AG09319 (cell line): ENCODE results near the gene PTPRT.

ENCODE experiments used
- DNase-seq: peaks from one replicate; pipeline ENCODE4 v3.0.0-alpha.2; 2010; ENCODE audit warnings: low read depth; ENCODE audit errors: extremely low read depth
- TF ChIP-seq, protein P1 (sequence below): IDR thresholded peaks from 2 replicates; pipeline ENCODE4 v1.5.1; 2011; ENCODE audit warnings: low read depth, mild to moderate bottlenecking, inconsistent platforms, low read length, moderate library complexity

Gene PTPRT

DNA sequence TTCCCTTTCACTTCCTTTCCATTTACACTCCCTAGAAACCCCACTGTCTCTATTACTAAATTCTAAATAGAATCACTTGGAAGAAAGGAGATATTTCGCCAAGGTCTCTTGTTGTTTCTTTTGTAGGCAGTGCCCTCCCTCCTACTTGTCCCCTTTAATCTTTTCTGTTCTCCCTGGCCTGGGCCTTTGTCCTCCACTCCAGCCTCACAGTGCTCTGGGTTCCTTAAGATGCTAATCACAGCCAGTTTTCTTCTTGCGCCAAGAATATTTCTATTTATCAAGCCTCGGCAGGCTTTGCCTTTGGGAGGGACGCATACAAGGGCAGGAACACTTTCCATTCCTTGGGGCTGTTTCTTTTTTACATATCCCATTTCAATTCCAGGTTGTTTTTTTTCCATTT, 1051.0 kb downstream of the PTPRT start:
- DNase-seq: no peak
- TF ChIP-seq, protein P1, sequence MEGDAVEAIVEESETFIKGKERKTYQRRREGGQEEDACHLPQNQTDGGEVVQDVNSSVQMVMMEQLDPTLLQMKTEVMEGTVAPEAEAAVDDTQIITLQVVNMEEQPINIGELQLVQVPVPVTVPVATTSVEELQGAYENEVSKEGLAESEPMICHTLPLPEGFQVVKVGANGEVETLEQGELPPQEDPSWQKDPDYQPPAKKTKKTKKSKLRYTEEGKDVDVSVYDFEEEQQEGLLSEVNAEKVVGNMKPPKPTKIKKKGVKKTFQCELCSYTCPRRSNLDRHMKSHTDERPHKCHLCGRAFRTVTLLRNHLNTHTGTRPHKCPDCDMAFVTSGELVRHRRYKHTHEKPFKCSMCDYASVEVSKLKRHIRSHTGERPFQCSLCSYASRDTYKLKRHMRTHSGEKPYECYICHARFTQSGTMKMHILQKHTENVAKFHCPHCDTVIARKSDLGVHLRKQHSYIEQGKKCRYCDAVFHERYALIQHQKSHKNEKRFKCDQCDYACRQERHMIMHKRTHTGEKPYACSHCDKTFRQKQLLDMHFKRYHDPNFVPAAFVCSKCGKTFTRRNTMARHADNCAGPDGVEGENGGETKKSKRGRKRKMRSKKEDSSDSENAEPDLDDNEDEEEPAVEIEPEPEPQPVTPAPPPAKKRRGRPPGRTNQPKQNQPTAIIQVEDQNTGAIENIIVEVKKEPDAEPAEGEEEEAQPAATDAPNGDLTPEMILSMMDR: no peak

DNA sequence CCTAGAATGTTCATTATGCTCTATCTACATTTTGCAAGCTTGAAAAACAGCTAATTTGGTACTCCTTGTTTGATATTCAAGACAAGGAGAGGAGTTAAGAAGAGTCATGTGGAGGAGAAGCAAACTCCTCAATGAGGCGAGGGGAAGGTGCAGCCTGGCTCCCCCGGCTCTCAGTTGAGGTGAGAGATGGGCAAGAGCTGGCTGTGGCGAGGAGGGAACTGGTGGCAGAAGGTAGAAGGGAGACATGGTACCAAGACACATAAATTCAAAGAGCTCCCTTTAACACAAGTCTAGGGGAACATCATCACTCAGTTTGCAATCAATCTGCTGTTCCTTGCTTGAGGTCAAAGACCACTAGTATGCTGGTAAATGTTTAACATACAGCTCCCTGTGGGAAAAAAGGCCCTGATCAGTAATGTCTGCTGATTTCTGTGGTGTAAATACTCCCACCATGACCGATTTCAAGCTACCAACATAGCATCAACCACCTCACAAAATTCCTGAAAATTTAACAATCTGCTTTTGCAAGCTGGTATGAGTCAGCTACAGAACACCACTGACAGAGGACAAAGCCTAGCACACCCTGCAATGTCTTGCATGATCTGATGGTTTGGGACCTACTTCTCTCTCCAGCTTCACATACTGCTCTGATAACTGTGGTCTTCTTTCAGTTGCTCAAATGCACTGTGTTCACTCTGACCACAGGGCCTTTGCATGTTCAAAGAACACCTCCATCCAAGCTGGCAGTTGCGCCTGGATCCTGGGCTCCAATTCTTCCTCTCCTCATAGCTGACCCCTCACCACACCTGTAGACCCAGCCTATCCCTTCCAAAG, 1055.2 kb downstream of the PTPRT start:
- TF ChIP-seq, protein P1: no peak
- no peak for DNase-seq

DNA sequence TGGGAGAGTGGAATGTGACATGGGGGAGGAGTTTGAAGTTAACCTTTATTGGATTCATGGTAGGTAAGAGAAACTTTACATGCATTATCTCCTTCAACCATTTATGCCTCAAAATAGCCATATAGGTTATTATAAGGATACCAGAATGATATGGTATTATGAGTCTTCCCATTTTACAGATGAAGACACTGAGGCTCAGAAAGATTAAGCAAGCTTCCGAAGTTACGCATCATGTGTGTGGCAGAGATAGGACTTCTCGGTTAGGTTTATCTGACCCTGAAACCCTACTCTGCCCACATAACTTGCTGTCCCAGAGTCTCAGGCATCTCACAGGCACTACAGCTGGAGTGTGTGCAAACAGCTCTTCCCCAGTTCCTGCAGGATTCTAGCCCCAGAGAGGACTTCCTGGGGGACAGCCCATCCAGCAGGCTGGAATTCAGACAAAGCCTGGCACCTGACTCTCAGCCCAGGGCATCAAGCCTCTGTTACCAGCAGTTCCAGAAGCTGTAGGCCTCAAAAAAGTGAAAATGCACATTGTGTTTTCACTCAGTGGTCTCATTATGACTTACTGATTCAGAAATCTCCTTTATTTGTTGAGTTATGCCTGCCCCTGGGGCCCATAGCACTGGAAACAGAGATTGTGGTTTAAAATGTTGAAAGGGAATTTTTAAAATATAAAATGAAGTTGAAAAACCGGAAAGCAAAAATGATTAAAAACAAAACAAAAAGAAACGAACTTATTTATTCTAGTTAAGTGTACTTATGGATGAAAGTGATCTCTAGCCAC, 1058.7 kb downstream of the PTPRT start:
- no peak for DNase-seq
- TF ChIP-seq, protein P1: no peak

DNA sequence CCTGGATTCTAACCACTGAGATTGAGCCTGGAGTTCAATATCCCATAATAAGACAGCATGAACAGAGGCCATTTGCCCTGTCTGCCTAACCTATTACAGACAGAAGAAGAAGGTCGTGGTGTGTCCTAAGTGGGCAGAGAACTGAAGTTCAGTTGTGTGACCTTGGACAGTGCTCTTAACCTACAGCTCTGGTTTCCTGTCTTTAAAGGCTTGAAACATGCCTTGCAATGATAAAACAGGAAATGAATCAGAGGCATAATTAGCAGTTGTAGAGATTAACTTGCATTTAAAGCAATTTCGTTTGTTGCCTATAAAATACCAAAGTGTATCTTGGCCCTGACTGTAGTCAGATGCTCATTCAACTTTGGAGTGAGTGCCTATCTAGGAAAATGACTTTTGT, 1064.3 kb downstream of the PTPRT start:
- TF ChIP-seq, protein P1: no peak
- DNase-seq: no peak

DNA sequence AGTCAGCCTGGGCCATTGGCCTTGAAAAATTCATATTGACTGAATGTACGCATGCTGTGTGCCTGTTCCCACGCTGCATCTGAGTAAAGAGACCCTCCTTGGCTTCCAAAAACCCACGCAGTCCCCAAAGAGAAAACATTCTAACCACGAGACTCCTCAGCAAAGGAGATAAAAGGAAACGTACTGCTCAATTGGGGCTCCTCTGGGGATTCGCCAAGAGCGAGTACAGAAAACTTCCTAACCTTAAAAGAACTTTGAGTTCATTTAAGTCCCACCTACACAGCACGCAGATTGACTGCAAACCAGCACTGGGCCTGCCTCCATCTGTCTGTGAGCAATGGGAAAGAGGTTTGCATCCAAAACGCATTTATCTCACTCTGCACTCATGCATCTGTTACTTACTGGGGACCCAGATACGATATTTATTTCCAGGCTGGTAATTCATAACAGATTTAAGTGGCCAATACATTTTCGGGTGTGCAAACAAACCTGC, 1065.7 kb downstream of the PTPRT start:
- no peak for DNase-seq
- TF ChIP-seq, protein P1: no peak

DNA sequence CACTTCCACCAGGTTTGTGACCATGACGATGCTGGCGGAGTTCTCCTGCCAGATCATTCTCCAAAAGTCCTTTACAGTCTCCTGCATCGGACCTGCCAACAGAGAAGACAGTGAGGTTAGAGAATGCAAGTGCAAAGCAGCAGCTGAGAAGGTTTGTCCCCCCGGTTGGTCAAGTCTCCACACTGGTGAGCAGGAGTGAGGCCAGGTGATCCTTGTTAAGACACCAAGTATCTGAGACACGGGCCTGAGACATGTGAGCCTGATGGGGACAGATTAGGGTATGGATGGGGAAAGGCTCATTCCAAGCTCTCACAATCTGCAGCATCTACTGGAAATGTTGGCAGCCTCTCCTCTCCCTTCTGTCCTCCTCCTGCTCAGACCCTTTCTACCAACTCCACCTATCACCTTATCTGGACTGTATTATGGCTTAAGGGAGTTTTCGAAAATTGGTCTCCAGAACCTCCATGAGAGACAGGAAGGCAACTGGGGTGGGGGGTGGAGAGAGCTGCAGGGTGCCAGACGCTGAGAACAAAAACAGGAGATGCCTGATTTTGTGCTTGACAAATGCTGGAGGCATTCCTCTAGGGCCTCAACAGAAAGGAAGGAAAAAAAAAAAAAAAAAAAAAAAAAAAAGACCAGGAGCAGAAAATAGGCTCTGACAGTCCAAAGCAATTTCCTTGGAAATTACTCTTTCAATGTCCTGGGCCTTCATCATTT, 1071.1 kb downstream of the PTPRT start:
- no peak for DNase-seq
- TF ChIP-seq, protein P1: no peak
